Gastroesophageal sphincter (tissue), 3 donors: ENCODE data around the gene LECT2.

ENCODE experiments used
- POLR2AphosphoS5 ChIP-seq: sonication (generic); formaldehyde crosslinking; IDR thresholded peaks from one replicate; pipeline ENCODE4 v1.6.1; 2017; ENCODE audit warnings: antibody characterized with exemption
- TF ChIP-seq, protein P1 (sequence below), 4 experiments: fragments of 200-600 bp in 2 of 4; fragments of 450-650 bp in 2 of 4; sonication (generic) in 1 of 4; IDR thresholded peaks; one replicate each; pipeline ENCODE4 v1.5.1; 2017 to 2019; ENCODE audit warnings: antibody characterized with exemption in 4 of 4, mild to moderate bottlenecking in 2 of 4, moderate library complexity in 2 of 4

DNA sequence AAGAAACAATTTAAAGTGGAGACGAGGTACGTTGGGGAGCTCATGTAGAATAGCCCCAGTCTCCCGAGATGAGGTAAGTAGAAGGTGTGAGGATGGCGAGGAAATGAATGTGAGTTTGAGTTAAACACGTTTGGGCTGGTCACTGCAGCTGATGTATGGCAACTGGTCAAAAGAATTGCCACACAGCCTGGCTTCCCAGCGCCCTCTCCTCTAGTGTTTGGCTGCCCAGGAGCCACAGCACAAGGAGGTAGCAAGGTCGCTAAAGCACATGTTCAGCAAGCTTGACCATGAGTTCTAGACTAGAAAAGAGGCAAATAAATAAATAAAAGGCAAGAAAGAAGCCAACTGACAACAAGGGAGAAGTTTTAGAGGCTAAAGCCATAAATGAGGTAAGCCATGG is 21.4 kb upstream of the LECT2 start:
- TF ChIP-seq POLR2AphosphoS5: no peak
- TF ChIP-seq, protein P1, sequence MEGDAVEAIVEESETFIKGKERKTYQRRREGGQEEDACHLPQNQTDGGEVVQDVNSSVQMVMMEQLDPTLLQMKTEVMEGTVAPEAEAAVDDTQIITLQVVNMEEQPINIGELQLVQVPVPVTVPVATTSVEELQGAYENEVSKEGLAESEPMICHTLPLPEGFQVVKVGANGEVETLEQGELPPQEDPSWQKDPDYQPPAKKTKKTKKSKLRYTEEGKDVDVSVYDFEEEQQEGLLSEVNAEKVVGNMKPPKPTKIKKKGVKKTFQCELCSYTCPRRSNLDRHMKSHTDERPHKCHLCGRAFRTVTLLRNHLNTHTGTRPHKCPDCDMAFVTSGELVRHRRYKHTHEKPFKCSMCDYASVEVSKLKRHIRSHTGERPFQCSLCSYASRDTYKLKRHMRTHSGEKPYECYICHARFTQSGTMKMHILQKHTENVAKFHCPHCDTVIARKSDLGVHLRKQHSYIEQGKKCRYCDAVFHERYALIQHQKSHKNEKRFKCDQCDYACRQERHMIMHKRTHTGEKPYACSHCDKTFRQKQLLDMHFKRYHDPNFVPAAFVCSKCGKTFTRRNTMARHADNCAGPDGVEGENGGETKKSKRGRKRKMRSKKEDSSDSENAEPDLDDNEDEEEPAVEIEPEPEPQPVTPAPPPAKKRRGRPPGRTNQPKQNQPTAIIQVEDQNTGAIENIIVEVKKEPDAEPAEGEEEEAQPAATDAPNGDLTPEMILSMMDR (IDR thresholded peaks at IDR 0.05): no peak
